SK-MEL-5 (cell line): Measurements from ENCODE around the gene HOXA6. TPM values are rescaled to one million over a fixed set of nuclear protein-coding genes. Genes with fewer than 3 reads are reported as not detected.

Experiments used
- DNase-seq: peaks from one replicate; pipeline ENCODE4 v3.0.0-alpha.2; 2016; ENCODE audit warnings: low read depth, low spot score
- in situ Hi-C: cut with HindIII; loops from 2 replicates; pipeline ENCODE4 v1.10.0; 2016; ENCODE audit warnings: low sequenced_read_pairs, high pct_unique_total_duplicates, low pct_unique_long_range_greater_than_20kb
- total RNA-seq: library from RNA; depleted of rRNA; stranded (reverse); fragments of >200 nt; shearing (Covaris generic); gene quantifications from 2 replicates; pipeline ENCODE4 v1.2.3, GENCODE V29; 2014

HOXA6 gene
- total RNA-seq, 1 experiment from 2014 or later: 1.9 TPM

DNA sequence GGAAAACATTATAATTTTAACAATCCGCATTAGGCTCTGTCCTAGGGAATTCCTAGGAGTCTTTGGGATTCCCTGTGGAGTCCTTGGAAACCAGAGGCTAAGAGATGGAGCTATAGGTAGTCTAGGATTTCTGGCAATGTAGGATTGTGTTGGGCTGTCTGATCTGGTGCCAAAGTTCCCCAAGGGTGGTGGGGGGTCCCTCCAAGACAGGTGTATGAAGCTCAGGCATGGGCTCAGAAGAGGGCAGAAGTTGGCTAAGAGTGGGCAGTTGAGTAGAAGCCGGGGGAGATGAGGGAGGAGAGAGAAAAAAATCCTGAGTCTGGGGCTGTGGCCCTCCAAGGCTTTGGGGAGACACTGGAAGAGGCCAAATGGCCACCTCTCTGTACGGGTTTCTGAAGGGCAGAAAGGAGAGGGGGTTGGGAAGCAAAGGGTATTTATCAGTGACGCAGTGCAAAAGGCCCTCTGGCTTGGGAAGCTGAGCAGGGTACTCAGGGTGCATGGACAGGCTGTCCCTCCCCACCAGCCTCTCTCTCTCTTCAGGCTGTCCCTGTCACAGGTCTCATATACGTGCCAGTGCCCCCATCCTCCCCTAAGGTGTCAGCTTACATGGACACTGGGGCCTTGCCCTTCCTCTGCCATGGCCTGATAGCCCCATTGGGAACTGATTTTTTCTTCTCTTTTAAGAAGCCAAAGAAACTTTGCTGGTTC, 929 bp downstream of the HOXA6 start:
- in situ Hi-C loops: no loop called here
- DNase-seq: no peak

DNA sequence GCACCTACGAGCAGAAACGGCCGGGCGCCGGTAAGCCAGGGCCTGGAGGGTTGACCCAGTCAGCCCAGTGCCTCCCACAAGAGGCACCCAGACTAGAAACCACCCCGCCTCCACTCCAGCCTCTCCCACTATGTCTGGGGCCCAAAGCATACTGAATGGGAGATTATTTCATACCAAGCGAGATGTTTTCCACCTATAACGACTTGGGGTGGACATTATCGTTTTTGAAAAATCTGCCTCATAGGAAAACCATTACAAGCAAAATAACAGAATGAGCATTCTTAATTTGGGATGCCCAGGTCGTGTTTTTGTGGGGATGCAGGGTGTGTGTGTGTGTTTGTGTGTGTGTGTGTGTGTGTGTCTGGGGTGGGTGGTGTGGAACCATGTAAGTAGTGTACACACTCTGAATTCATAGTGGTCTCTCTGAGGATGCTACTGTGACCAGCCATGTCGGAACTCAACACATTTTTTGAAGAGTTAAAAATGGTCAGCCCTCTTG, 1.6 kb downstream of the HOXA6 start:
- DNase-seq: no peak
- in situ Hi-C loops: no loop called here

DNA sequence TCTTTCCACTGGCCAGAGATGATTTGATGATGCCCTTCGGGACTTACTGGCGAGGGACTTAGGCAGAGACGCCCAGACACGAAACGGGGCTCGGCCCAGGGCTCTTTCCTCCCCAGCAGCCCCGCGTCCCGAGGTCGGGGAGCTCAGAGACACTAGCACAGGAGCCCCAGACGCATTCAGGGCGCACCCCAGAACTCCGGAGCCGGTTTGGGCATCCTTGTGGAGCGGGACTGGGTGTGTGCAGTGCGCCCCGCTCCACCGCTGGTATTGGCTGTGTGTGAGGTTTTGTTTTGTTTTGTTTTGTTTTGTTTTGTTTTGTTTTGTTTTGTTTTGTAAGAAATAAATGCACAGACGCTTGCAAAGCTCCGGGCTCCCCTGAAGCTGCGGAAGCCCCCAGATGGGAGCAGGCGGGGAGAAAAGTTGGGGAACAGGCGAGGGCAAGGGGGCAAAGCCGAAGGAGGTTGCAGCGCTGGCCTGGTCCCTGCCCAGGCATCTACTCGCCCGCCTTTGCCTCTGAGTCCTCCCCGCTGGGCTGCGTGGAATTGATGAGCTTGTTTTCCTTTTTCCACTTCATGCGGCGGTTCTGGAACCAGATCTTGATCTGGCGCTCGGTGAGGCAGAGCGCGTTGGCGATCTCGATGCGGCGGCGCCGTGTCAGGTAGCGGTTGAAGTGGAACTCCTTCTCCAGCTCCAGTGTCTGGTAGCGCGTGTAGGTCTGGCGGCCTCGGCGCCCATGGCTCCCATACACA, 2.2 kb downstream of the HOXA6 start:
- DNase-seq: no peak
- in situ Hi-C loops: no loop called here

DNA sequence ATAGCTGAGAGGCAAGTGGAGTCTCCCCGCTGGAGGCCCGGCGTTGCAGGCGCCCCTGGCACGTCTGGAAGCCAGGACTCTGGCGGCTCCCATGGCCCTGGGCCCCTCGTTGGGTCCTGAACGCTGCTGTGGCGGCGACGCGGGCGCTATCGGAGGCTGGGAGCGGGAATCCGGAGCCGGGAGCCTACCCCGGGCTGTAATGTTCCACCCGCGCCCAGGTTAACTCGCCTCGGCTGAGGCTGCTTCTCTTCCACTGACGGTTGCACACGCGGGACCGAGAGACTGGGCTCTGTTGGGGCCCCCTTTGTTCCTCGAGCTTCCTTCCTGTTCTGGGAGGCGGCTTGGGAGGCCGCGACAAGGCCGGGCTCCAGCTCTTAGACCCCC, 2.8 kb downstream of the HOXA6 start:
- DNase-seq: no peak
- in situ Hi-C loops: no loop called here

DNA sequence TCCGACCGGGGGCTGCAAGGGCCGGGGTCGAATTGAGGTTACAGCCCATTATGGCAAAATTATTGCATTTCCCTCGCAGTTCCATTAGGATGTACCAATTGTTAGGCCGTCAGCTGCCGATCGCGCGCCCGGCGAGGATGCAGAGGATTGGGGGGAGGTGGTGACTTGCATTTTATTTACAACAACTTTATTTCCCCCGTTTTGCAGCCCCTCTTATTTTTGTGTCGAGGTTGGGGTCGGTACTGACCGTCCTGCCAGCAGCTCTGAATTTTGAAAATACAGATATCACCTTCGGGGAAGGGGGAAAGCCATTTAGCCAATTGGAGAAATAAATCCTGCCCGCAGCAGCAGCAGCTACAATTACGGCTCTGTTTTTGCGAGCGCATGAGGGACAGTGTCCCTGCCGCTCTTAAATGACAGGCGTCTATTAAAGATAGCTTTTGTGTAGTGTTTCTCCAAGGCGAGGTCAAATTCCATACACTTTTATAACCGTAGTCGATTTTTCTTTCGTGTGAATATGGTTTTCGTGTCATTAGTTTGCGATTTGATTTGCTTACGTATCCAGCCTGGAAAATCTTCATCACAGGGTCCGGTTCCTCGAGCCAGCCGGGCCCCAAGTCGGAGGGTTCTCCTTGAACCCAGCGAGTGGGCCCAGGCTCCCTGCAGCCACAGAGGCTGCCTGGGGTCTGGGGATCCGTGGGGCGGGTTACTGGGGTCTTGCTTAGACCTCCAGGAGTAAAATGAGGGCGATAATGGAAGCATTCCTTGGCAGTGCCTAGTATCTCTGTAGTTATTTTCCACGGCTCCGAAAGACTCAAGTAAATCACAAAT, 3.4 kb downstream of the HOXA6 start:
- DNase-seq: no peak
- in situ Hi-C loops: no loop called here

DNA sequence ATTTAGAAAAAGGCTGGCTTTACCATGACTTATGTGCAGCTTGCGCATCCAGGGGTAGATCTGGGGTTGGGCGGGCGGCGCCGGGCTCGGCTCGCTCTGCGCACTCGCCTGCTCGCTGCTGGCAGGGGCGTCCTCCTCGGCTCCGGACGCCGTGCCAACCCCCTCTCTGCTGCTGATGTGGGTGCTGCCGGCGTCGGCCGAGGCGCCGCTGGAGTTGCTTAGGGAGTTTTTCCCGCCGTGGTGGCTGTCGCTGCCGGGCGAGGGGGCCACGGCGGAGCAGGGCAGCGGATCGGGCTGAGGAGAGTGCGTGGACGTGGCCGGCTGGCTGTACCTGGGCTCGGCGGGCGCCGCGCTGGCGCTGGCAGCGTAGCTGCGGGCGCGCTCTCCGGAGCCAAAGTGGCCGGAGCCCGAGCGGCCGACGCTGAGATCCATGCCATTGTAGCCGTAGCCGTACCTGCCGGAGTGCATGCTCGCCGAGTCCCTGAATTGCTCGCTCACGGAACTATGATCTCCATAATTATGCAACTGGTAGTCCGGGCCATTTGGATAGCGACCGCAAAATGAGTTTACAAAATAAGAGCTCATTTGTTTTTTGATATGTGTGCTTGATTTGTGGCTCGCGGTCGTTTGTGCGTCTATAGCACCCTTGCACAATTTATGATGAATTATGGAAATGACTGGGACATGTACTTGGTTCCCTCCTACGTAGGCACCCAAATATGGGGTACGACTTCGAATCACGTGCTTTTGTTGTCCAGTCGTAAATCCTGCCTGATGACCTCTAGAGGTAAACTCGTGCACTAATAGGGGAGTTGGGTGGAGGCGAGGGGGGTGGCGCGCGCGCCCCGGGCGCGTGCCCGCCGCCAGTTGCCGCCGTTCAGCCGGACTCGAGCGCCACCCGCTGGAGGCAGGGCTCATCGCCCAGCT, 4.3 kb downstream of the HOXA6 start, which contains the start of gene HOXA5:
TSS of gene HOXA5 (minus strand) at position 659 of the 927 bp plus-strand sequence. CDS start at position 585, 74 bp downstream.
- peak; percentile 98 for DNase-seq
- in situ Hi-C loops: no loop called here

DNA sequence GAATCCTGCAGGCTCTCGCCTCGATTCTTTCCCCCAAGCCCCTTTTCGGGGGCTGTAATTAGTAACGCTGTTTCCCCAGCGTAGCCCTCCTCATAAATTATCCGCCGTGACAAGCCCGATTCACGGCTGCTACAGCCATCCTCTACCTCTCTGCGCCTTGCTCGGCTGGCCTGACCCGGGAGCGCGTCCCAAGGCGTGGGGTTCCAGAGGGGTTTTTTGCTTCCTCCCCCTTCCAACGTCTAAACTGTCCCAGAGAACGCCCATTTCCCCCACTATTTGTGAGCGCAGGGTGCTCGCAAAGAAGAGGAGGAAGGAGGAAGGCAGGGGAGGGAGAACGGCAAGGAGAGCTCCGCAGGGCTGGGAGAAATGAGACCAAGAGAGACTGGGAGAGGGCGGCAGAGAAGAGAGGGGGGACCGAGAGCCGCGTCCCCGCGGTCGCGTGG, 5.0 kb downstream of the HOXA6 start:
- DNase-seq: no peak
- in situ Hi-C loops: no loop called here

DNA sequence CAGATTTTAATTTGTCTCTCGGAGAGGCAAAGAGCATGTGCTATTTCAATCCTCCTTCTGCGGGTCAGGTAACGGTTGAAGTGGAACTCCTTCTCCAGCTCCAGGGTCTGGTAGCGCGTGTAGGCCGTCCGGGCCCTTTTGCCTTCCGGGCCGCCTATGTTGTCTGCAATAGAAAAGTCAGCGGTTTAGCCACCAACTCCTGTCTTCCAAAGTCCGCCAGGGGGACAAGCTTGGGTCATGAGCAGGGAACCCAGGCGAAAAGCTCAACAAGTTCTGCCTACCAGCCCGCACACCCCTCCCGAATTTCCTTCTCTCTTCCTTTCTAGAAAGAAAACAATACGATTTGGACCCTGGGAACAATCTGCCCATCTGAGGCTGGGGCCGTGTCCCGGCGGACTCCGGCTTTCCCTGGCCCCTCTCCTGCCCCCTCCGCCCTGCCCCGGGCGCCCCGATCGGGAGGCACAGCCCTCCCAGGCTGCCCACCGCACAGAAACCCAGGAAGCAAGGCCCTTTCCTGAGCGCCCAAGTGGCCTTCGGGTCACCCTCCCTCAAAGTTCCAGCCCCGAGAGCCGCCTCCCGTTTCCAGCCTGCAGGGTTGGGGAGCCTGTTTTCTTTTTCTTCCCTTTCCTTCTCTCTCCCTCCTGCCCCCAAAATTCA, 5.5 kb downstream of the HOXA6 start:
- in situ Hi-C loops: no loop called here
- DNase-seq: no peak

DNA sequence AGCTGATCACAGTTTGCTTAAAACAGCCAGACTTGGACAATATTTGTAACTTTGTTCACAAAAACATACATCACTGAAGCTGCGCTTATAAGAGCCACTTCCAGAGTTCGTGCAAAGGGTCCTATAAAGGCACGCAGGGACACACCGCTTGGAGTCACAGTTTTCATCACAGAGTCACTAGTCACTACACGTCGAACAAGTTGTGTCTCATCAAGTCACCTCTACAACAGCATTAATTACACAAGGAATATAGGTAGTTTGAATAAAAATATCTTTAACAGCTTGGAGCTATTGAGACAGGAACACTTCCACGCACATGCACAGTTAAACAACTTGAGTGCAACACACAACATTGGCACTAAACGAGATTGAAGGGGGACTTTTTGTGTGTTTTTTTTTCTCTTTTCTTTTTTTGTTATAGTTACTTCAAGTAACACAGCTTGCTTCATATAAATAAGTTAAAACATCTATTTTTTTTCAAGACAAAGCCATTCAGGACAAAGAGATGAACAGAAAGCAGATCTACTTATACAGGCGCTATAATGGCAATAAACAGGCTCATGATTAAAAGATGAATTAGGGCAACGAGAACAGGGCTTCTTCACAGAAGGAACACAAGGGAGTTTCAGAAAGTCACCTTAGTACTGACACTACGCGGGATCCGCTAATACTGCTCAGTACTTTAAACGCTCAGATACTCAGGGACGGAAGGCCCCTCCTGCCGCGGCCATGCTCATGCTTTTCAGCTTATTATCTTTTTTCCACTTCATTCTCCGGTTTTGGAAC, 6.2 kb downstream of the HOXA6 start:
- in situ Hi-C loops: no loop called here
- DNase-seq: no peak

DNA sequence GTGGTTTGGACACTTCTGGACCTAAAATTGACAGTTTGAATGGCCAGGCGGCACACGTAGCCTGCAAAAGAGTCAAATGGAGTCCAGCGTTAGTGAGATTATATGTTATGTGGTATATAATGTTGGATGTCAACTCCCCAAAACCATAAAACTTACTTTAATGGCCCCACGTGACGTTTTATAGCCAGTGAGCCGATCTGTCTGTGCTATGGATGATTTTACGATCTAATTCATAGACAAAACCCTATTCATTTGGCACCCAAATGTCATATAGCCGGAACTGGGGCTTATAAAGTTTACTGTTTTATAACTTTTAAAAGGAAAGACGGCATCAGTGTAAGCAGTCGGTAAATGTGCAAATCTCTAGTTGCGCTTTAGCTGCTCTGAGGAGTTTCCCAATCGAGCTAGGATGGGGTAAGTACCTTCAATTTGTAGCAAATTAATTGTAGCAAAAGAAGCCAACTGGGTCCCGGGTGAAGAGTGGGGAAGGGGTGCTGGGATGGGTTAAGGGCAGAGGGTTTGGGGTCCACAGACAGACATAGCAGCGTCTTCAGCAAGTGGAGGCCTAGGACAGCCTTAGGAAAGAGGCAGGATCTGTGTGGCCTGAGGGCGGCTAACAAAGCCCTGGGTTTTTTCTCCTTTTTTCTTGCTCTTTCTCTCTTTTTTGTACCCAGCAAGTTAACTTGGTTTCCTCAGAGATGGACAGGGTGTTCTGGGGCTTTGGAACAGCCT, 7.3 kb downstream of the HOXA6 start:
- no peak for DNase-seq
- in situ Hi-C loops: no loop called here

DNA sequence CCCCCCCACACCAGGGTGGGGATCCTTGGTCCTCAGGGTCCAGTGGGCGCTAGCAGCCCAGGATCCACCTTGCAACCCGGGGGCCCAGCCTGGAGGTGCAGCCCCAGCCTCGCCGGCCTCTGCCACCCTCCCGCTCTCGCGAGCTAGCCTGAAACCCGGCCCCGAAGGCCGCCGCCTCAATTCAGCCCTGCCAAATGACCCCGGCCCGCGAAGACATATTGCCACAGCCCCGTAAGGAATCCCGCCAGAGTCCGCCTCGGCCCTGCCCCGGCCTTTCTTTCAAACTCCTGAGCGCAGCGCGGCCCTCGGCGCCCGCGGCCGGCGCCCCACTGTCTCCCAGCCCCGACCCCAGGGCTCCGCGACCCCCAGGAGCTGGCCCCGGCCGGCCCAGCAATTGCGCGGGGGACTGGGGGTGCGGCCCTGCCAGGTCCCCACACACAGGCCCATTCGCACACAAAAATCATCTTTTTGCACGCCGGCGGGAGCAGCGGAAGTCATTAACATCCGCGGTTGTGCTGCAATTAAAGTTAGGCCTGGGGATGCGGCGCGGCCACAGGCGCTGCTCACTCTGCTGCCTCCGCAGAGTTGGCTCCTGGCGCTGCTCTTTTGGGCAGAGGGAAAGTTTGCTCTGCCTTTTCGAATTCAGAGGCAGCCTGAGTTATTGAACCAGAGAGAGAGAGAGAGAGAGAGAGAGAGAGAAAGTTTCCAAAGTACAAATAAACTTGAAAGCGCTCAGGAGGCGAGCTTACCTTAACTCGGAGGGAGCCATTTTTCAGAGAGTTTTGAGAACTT, 8.0 kb downstream of the HOXA6 start:
- in situ Hi-C loops: no loop called here
- no peak for DNase-seq

DNA sequence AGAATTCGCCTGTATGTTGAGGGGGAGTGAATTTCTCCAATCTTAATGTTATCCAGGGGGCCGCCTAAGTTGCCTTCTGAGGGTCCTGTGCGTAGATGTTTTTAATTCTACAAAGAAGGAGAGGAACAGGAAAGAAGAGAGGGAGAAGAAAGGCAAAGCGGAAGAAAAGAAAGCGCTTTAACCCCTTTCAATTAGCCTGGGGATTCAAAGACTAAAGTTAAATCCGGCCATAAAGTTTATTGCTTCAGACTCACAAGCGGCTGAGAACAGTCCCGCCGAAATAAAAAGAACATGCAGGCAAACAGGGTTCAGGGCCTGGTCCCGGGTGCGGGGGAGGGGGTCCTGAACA, 8.6 kb downstream of the HOXA6 start:
- DNase-seq: no peak
- in situ Hi-C loops: no loop called here

DNA sequence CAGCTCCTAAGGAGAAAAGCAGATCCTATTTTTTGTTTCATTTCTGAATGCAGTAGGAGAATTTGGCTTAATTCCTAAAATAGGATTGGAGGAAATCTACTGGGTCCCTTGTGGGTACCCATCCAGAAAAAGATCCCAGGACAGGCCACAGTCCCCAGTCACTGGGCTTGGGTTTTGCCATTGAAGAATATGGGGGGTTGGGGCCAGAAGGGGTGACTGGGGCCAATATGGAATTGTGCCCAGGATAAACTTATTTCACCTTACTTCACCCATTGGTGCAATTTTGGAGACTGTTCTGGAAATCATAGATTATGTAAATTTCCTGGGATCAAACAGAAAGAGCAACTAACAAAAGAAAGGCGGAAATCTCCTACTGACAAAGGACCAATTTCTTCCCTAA, 9.1 kb downstream of the HOXA6 start:
- in situ Hi-C loops: no loop called here
- DNase-seq: no peak

DNA sequence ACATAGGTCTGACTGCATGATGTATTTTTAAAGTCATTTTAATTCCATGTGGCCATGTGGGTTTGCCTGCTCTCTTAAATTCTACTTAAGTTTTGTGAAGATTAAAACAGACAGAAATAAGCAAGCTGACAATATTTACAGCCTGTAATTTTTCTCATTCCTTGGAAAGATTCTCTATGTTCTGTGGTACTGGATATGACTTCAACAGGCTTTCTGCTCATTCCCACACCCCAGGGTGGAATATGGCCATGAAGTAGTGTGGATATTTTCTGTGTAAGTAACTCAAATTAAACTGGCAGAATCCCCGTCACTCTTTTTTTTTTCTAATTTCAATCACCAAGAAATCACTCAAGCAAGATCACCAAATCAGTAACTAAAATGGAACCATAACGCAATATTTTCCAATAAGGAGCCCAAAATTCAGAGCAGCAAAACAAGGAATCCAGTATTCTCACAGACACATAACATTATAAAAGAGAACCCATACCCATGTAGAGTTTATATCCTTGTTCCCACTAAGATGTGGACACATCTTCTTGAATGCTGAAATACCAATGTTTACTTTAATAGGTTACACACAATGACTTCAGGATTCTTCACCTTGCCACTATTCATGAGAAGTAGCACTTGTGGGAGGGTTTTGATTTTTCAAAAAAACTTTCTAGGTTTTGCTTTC, 9.8 kb downstream of the HOXA6 start:
- in situ Hi-C loops: no loop called here
- DNase-seq: no peak
